Parathyroid adenoma (tissue), 2 donors: ENCODE measurements around the gene CFAP77.

Experiments
- H2AFZ ChIP-seq: fragments of 300-600 bp; sonication (generic); one replicate; pipeline ENCODE4 v1.7.0; 2017; ENCODE audit warnings: antibody characterized with exemption, mild to moderate bottlenecking
- H3K27ac ChIP-seq: fragments of 300-600 bp; sonication (generic); one replicate; pipeline ENCODE4 v1.7.0; 2017
- H3K27me3 ChIP-seq: fragments of 300-600 bp; sonication (generic); one replicate; pipeline ENCODE4 v1.7.0; 2017; ENCODE audit warnings: low read length; ENCODE audit not compliant: control insufficient read depth, insufficient read depth
- H3K36me3 ChIP-seq: fragments of 300-600 bp; sonication (generic); one replicate; pipeline ENCODE4 v1.7.0; 2017; ENCODE audit warnings: low read length; ENCODE audit not compliant: control insufficient read depth, insufficient read depth
- H3K4me1 ChIP-seq: fragments of 300-600 bp; sonication (generic); one replicate; pipeline ENCODE4 v1.7.0; 2017; ENCODE audit warnings: control low read depth
- H3K4me2 ChIP-seq: fragments of 300-600 bp; sonication (generic); one replicate; pipeline ENCODE4 v1.7.0; 2017; ENCODE audit warnings: low read length
- H3K4me3 ChIP-seq: fragments of 300-600 bp; sonication (generic); one replicate; pipeline ENCODE4 v1.7.0; 2017; ENCODE audit warnings: low read depth, low read length
- H3K79me2 ChIP-seq: fragments of 300-600 bp; sonication (generic); one replicate; pipeline ENCODE4 v1.7.0; 2017; ENCODE audit warnings: control low read depth
- H3K9ac ChIP-seq: fragments of 300-600 bp; sonication (generic); one replicate; pipeline ENCODE4 v1.7.0; 2017; ENCODE audit warnings: mild to moderate bottlenecking
- H3K9me3 ChIP-seq: fragments of 300-600 bp; sonication (generic); one replicate; pipeline ENCODE4 v1.7.0; 2017; ENCODE audit warnings: low read length; ENCODE audit not compliant: control insufficient read depth
- CTCF ChIP-seq: fragments of 300-600 bp; sonication (generic); IDR thresholded peaks from one replicate; pipeline ENCODE4 v1.7.0; 2017; ENCODE audit warnings: antibody characterized with exemption, mild to moderate bottlenecking
- donor health status: primary hyperparathyroidism.

The CFAP77 gene

GRCh38 chr9:132443951-132444607 lies 34.1 kb downstream of the CFAP77 start:
- Histone ChIP-seq H3K79me2 (no peaks in the 10 kb centered on the region), H3K27me3 (no peaks in the 10 kb centered on the region), H3K27ac (no peak overlapping the region)

GRCh38 chr9:132446887-132447286 lies 36.9 kb downstream of the CFAP77 start:
- Histone ChIP-seq H3K4me3 (no peak overlapping the region), H3K4me2 (no peak overlapping the region), H3K9ac (no peak overlapping the region), H3K36me3 (no peaks in the 10 kb centered on the region), H3K27me3 (no peaks in the 10 kb centered on the region), H3K27ac (no peak overlapping the region), H3K79me2 (no peaks in the 10 kb centered on the region), H3K9me3 (no peaks in the 10 kb centered on the region), H2AFZ (no peak overlapping the region), H3K4me1 (no peaks in the 10 kb centered on the region)
- TF ChIP-seq CTCF, result no peak

More at GRCh38 chr9:132443951-132444607, 34.1 kb downstream of the CFAP77 start:
- TF ChIP-seq CTCF, result no peak
- no peak overlapping the region for H2AFZ ChIP-seq
- no peak overlapping the region for H3K4me2 ChIP-seq
- no peaks in the 10 kb centered on the region for H3K36me3 ChIP-seq
- H3K9me3 ChIP-seq, result no peaks in the 10 kb centered on the region
- H3K9ac ChIP-seq, result no peak overlapping the region
- H3K4me1 ChIP-seq, result no peaks in the 10 kb centered on the region
- no peak overlapping the region for H3K4me3 ChIP-seq

- H3K4me1 ChIP-seq, result no peaks in the 10 kb centered on the region
- no peak overlapping the region for H3K4me3 ChIP-seq
- no peaks in the 10 kb centered on the region for H3K79me2 ChIP-seq
- no peak overlapping the region for H3K9ac ChIP-seq
- no peak overlapping the region for H3K27ac ChIP-seq
- no peaks in the 10 kb centered on the region for H3K36me3 ChIP-seq
- H3K27me3 ChIP-seq, result no peaks in the 10 kb centered on the region
- H3K9me3 ChIP-seq, result no peaks in the 10 kb centered on the region
- H3K4me2 ChIP-seq, result no peak overlapping the region
- TF ChIP-seq CTCF, result no peak
- no peak overlapping the region for H2AFZ ChIP-seq
These were observed 37.3 kb downstream of the CFAP77 start for GRCh38 chr9:132447346-132447745.

- Histone ChIP-seq H3K36me3 (no peaks in the 10 kb centered on the region), H3K9ac (no peak overlapping the region), H3K4me3 (no peak overlapping the region), H3K79me2 (no peaks in the 10 kb centered on the region), H3K4me1 (no peaks in the 10 kb centered on the region), H3K27me3 (no peaks in the 10 kb centered on the region), H3K27ac (no peak overlapping the region), H3K9me3 (no peaks in the 10 kb centered on the region), H2AFZ (no peak overlapping the region), H3K4me2 (no peak overlapping the region)
- no peak for TF ChIP-seq CTCF
These were observed 37.9 kb downstream of the CFAP77 start for GRCh38 chr9:132447902-132448301.

GRCh38 chr9:132451276-132451675 lies 41.3 kb downstream of the CFAP77 start:
- Histone ChIP-seq H3K27ac (no peak overlapping the region), H3K9ac (no peak overlapping the region), H3K36me3 (no peaks in the 10 kb centered on the region), H3K4me2 (no peak overlapping the region), H3K27me3 (no peaks in the 10 kb centered on the region), H3K79me2 (no peaks in the 10 kb centered on the region), H3K4me1 (no peaks in the 10 kb centered on the region), H2AFZ (no peak overlapping the region), H3K9me3 (no peaks in the 10 kb centered on the region), H3K4me3 (no peak overlapping the region)
- TF ChIP-seq CTCF, result no peak
